ENCODE results near the gene TRIML2. TPM values are rescaled to one million over a fixed set of nuclear protein-coding genes. Genes with fewer than 3 reads are reported as not detected.

Gene TRIML2
- total and polyA plus RNA-seq, 2 of the 13 experiments (the other 11 are each of a cell fraction or from before 2014, with no cell fraction given) = not detected

DNA sequence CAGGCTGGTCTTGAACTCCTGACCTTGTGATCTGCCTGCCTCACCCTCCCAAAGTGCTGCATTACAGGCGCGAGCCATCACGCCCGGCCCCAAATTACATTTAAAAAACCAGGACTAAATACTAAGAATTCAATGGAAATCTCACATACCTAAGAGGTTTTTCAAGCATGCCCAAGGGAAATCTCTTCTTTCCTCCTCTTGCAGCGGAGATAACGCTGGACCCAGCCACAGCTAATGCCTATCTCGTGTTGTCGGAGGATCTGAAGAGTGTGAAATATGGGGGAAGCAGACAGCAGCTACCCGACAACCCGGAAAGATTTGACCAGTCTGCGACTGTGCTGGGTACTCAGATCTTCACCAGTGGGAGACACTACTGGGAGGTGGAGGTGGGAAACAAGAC, 37.2 kb upstream of the TRIML2 start (continued):
- TF ChIP-seq HNF1A (IDR thresholded peaks at IDR 0.05; ENCODE audit: low read depth) (no peak), HNF1A (CRISPR knock-in tag; IDR thresholded peaks at IDR 0.05; ENCODE audit: borderline replicate concordance) (no peak), ZFP41 (CRISPR knock-in tag; IDR thresholded peaks at IDR 0.05; ENCODE audit: borderline replicate concordance) (no peak), HMGA1 (CRISPR knock-in tag; conservative IDR thresholded peaks at IDR 0.05) (no peak), CBX5 (CRISPR knock-in tag; IDR thresholded peaks at IDR 0.05; ENCODE audit: borderline replicate concordance) (no peak), ZZZ3 (CRISPR knock-in tag; IDR thresholded peaks at IDR 0.05; ENCODE audit: borderline replicate concordance) (no peak), ZNF503 (CRISPR knock-in tag; IDR thresholded peaks at IDR 0.05) (no peak), HOXD1 (CRISPR knock-in tag; IDR thresholded peaks at IDR 0.05) (no peak), NR2F2 (IDR thresholded peaks at IDR 0.05; ENCODE audit: borderline replicate concordance, low read depth) (no peak), JUNB (CRISPR knock-in tag; IDR thresholded peaks at IDR 0.05; ENCODE audit: borderline replicate concordance) (no peak), ZNF550 (CRISPR knock-in tag; IDR thresholded peaks at IDR 0.05; ENCODE audit: borderline replicate concordance) (no peak)
- TF ChIP-seq, protein P1, sequence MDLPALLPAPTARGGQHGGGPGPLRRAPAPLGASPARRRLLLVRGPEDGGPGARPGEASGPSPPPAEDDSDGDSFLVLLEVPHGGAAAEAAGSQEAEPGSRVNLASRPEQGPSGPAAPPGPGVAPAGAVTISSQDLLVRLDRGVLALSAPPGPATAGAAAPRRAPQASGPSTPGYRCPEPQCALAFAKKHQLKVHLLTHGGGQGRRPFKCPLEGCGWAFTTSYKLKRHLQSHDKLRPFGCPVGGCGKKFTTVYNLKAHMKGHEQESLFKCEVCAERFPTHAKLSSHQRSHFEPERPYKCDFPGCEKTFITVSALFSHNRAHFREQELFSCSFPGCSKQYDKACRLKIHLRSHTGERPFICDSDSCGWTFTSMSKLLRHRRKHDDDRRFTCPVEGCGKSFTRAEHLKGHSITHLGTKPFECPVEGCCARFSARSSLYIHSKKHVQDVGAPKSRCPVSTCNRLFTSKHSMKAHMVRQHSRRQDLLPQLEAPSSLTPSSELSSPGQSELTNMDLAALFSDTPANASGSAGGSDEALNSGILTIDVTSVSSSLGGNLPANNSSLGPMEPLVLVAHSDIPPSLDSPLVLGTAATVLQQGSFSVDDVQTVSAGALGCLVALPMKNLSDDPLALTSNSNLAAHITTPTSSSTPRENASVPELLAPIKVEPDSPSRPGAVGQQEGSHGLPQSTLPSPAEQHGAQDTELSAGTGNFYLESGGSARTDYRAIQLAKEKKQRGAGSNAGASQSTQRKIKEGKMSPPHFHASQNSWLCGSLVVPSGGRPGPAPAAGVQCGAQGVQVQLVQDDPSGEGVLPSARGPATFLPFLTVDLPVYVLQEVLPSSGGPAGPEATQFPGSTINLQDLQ (CRISPR knock-in tag; IDR thresholded peaks at IDR 0.05) = no peak

Data from HepG2 (cell line).